Muscle layer of colon (tissue), 2 donors: ENCODE results near the gene GABRA4.
A peak's percentile ranks its signal among the peaks of the same experiment; 100 is the strongest.

Source experiments
- H3K27ac ChIP-seq: one replicate; pipeline ENCODE4 v1.7.0; 2013; ENCODE audit warnings: low read depth, mild to moderate bottlenecking, low read length, moderate library complexity
- H3K27me3 ChIP-seq, 2 donors: one replicate each; pipeline ENCODE4 v1.7.0; 2013; ENCODE audit warnings: low read length in 2 of 2, mild to moderate bottlenecking in 2 of 2; ENCODE audit not compliant: insufficient read depth in 2 of 2, control insufficient read depth in 1 of 2
- H3K36me3 ChIP-seq: one replicate; pipeline ENCODE4 v1.7.0; 2013; ENCODE audit warnings: mild to moderate bottlenecking, low read length; ENCODE audit not compliant: insufficient read depth
- H3K4me1 ChIP-seq: one replicate; pipeline ENCODE4 v1.7.0; 2013; ENCODE audit warnings: mild to moderate bottlenecking, low read length; ENCODE audit not compliant: insufficient read depth
- H3K4me3 ChIP-seq, 2 donors: one replicate each; pipeline ENCODE4 v1.7.0; 2013; ENCODE audit warnings: low read length in 2 of 2, low read depth in 1 of 2, mild to moderate bottlenecking in 1 of 2, moderate library complexity in 1 of 2
- H3K9ac ChIP-seq: one replicate; pipeline ENCODE4 v1.7.0; 2013; ENCODE audit warnings: low read length
- H3K9me3 ChIP-seq: one replicate; pipeline ENCODE4 v1.7.0; 2013; ENCODE audit warnings: mild to moderate bottlenecking, low read length
- donor health status: abdominal sarcoma.
- donor health status: Adenocarcinoma of cecum.

GABRA4 gene

GRCh38 chr4:47010912-47011446, 17.6 kb upstream of the GABRA4 start:
- Histone ChIP-seq H3K36me3 (no peaks in the 10 kb centered on the region), H3K27ac (no peak overlapping the region), H3K9ac (no peak overlapping the region), H3K9me3 (no peaks in the 10 kb centered on the region), H3K4me1 (no peaks in the 10 kb centered on the region), H3K27me3 (no peaks in the 10 kb centered on the region), H3K4me3 (peak overlapping the region in 1 of 2 donors; percentile 26)

GRCh38 chr4:47010347-47010911, 17.0 kb upstream of the GABRA4 start:
- Histone ChIP-seq H3K9ac (no peak overlapping the region), H3K4me3 (peak overlapping the region in 1 of 2 donors; percentile 26), H3K27ac (no peak overlapping the region), H3K27me3 (no peaks in the 10 kb centered on the region), H3K4me1 (no peaks in the 10 kb centered on the region), H3K9me3 (no peaks in the 10 kb centered on the region), H3K36me3 (no peaks in the 10 kb centered on the region)

DNA sequence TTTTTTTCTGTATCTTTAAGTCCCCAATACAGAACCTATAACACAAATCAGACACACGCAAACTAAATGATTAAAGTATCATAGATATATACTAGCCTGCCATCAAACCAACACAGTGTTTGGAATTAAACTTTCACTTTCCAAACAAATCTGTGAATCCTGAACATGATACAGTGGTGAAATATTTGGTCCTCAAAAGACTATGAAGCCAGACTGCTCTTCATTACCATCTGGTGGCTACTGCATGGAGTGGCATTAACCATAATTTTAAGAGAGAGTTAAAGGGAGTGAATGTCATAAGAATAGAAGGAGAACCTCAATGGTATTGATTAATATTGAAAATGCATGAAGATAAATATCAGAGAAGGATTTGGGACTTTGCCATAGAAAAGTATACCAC, 9.2 kb upstream of the GABRA4 start:
- Histone ChIP-seq H3K4me3 (no peak overlapping the region), H3K9ac (no peak overlapping the region), H3K27ac (no peak overlapping the region), H3K4me1 (no peaks in the 10 kb centered on the region), H3K36me3 (no peaks in the 10 kb centered on the region), H3K9me3 (no peaks in the 10 kb centered on the region), H3K27me3 (no peaks in the 10 kb centered on the region)

DNA sequence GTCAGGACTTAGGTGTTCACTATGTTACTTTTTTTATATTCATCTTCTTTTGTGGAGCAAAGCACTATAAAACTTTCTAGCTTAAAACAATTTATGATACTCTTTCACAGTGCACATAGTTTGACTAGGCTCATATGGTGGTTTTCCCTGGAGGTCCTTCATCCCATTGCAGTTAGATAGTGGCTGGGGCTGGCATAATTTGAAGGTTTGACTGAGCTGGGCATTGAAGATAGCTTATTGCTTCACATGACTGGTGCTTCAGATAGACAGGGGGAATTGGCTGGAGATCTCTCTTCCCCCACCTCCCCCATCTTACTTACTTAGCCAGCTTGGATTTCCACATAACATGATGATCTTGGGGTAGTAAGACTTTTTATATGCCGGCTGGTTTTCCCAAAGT, 7.0 kb upstream of the GABRA4 start:
- no peaks in the 10 kb centered on the region for H3K36me3 ChIP-seq
- no peaks in the 10 kb centered on the region for H3K27me3 ChIP-seq
- no peaks in the 10 kb centered on the region for H3K4me1 ChIP-seq
- H3K9ac ChIP-seq = no peak overlapping the region
- H3K9me3 ChIP-seq = no peaks in the 10 kb centered on the region
- H3K27ac ChIP-seq = no peak overlapping the region
- H3K4me3 ChIP-seq = no peak overlapping the region

GRCh38 chr4:46999566-46999965, 6.2 kb upstream of the GABRA4 start:
- H3K4me3 ChIP-seq = no peak overlapping the region
- H3K27ac ChIP-seq = no peak overlapping the region
- H3K9me3 ChIP-seq = no peaks in the 10 kb centered on the region
- no peaks in the 10 kb centered on the region for H3K36me3 ChIP-seq
- H3K4me1 ChIP-seq = no peaks in the 10 kb centered on the region
- H3K27me3 ChIP-seq = peaks cover 0 to 4% of the 10 kb centered on the region in 2 donors
- no peak overlapping the region for H3K9ac ChIP-seq

DNA sequence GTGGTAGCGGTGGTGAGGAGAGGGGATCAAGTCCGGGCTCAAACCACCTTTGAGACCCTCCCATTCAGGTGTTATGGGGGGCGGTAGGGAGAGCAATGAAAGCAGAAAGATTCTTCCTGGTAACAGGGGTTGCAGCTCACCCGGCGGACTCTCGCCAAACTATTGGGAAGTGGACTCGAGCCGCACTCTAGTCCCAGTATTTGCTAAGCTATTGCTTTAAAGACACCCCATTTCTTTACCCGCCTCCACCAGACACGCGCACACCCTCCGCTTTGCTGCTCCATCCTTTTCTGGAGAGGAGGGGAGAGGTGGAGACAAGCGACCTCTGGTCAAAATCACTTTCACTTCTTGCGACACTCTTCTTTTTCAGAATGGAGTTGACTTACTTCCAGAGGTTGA, 625 bp upstream of the GABRA4 start:
- H3K4me3 ChIP-seq = no peak overlapping the region
- H3K36me3 ChIP-seq = no peaks in the 10 kb centered on the region
- H3K9me3 ChIP-seq = no peaks in the 10 kb centered on the region
- H3K4me1 ChIP-seq = no peaks in the 10 kb centered on the region
- no peak overlapping the region for H3K27ac ChIP-seq
- peaks cover 10 to 21% of the 10 kb centered on the region in 2 donors for H3K27me3 ChIP-seq
- H3K9ac ChIP-seq = no peak overlapping the region

DNA sequence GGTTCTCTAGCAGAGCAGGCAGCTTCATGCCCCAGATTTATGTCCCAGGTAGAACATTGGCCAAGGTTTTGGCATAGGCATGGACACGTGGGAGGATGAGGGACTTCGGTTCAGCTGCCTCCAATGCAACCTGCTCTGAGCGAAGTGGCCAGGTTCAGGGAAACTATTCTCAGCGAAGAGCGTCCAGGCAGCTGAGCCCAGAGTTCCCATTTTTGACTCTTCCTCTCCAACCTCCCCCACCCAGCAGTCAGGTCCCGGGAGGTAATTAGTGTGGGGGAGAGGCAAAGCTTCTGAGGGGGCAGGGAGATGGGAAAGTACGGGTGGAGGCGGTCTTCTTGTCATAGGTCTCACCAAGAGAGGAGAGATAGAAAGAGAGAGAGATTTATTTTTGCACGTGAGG, 1.0 kb downstream of the GABRA4 start:
- Histone ChIP-seq H3K9ac (no peak overlapping the region), H3K9me3 (no peaks in the 10 kb centered on the region), H3K4me3 (no peak overlapping the region), H3K27me3 (peaks cover 14 to 21% of the 10 kb centered on the region in 2 donors), H3K27ac (no peak overlapping the region), H3K4me1 (no peaks in the 10 kb centered on the region), H3K36me3 (no peaks in the 10 kb centered on the region)

GRCh38 chr4:46986922-46987638, 6.3 kb downstream of the GABRA4 start:
- Histone ChIP-seq H3K36me3 (no peaks in the 10 kb centered on the region), H3K27me3 (peaks cover 0 to 4% of the 10 kb centered on the region in 2 donors), H3K27ac (no peak overlapping the region), H3K4me1 (no peaks in the 10 kb centered on the region), H3K9me3 (no peaks in the 10 kb centered on the region), H3K9ac (no peak overlapping the region), H3K4me3 (no peak overlapping the region)

- H3K4me1 ChIP-seq = no peaks in the 10 kb centered on the region
- H3K36me3 ChIP-seq = no peaks in the 10 kb centered on the region
- no peak overlapping the region for H3K27ac ChIP-seq
- peaks cover 0 to 4% of the 10 kb centered on the region in 2 donors for H3K27me3 ChIP-seq
- no peak overlapping the region for H3K4me3 ChIP-seq
- H3K9me3 ChIP-seq = no peaks in the 10 kb centered on the region
- no peak overlapping the region for H3K9ac ChIP-seq
Observed at GRCh38 chr4:46984781-46985180, 8.6 kb downstream of the GABRA4 start.

DNA sequence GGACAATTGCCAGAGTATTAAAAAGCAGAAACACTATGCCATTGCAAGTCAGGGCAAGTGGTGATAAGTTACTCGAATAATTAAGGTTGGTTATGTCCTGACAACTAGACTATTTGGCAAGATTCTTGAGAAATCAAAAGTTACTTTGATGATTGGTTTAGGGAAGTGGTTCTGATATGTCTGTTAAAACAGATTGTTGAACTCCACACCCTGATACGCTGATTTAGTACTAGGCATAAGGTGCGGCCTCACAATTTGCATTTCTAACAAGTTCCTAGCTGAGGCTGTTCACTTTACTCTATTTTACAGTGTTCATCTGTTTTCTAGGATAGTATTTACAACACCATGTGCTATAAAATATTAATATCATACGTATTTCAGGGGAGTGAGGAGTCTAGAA, 12.5 kb downstream of the GABRA4 start:
- Histone ChIP-seq H3K27me3 (no peaks in the 10 kb centered on the region), H3K9ac (no peak overlapping the region), H3K4me1 (no peaks in the 10 kb centered on the region), H3K9me3 (no peaks in the 10 kb centered on the region), H3K36me3 (no peaks in the 10 kb centered on the region), H3K4me3 (no peak overlapping the region), H3K27ac (no peak overlapping the region)

DNA sequence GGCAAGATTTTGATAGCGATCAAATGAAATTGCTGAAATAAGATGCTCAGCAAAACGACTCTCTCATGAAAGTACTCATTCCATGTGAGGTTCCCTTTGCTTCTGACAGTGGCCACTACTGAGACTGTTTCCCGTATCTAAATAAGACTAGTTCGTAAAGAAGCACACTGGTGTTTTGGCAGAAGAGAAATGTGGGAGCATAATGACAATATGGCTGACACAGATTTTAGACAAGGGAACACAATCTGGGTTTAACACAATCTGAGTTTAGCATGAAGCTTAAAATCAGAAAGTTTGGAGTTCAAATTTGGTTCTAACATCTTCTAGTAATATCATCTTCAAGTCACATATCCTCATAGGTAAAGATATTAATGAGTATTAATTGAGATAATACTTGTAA, 13.7 kb downstream of the GABRA4 start:
- no peak overlapping the region for H3K9ac ChIP-seq
- no peaks in the 10 kb centered on the region for H3K9me3 ChIP-seq
- H3K27me3 ChIP-seq = no peaks in the 10 kb centered on the region

DNA sequence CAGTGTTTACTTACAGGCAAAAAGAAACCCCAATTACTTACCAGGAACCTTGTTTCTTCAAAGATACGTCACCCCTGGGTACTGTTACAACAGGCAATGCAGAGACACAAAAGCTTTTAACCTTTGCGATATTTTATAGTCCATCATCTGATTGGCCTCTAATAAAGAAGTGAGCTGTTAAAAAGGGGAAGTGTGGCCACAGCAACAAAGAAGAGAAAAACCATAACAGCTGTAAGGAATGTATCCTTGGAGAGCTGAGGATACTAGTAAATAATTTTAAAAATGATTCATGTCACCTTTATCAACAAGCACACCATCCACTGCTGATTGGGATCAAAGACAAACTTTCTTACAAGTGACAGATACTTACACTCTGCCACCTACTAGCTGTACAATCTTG, 14.1 kb downstream of the GABRA4 start:
- Histone ChIP-seq H3K27me3 (no peaks in the 10 kb centered on the region), H3K4me1 (no peaks in the 10 kb centered on the region), H3K36me3 (no peaks in the 10 kb centered on the region), H3K9ac (no peak overlapping the region), H3K4me3 (no peak overlapping the region), H3K27ac (no peak overlapping the region), H3K9me3 (no peaks in the 10 kb centered on the region)

More for the DNA sequence above, 13.7 kb downstream of the GABRA4 start:
- Histone ChIP-seq H3K4me3 (no peak overlapping the region), H3K4me1 (no peaks in the 10 kb centered on the region), H3K36me3 (no peaks in the 10 kb centered on the region), H3K27ac (no peak overlapping the region)
